IPS-15b (cell line): ENCODE results near the gene MYL7.

Source experiments
- H3K27me3 ChIP-seq: one replicate; pipeline ENCODE4 v1.6.1; 2013; ENCODE audit warnings: low read length; ENCODE audit not compliant: control insufficient read depth, insufficient read depth
- H3K36me3 ChIP-seq: one replicate; pipeline ENCODE4 v1.6.1; 2013; ENCODE audit warnings: low read length; ENCODE audit not compliant: control insufficient read depth, insufficient read depth
- H3K4me1 ChIP-seq: one replicate; pipeline ENCODE4 v1.6.1; 2013; ENCODE audit warnings: mild to moderate bottlenecking, low read length; ENCODE audit not compliant: control insufficient read depth, insufficient read depth
- H3K4me3 ChIP-seq: one replicate; pipeline ENCODE4 v1.5.1; 2013; ENCODE audit warnings: low read depth, low read length
- H3K9ac ChIP-seq: one replicate; pipeline ENCODE4 v1.6.1; 2013; ENCODE audit warnings: low read depth, mild to moderate bottlenecking, low read length
- H3K9me3 ChIP-seq: one replicate; pipeline ENCODE4 v1.6.1; 2013; ENCODE audit warnings: mild to moderate bottlenecking, low read length; ENCODE audit not compliant: control insufficient read depth, insufficient read depth

Gene MYL7

DNA sequence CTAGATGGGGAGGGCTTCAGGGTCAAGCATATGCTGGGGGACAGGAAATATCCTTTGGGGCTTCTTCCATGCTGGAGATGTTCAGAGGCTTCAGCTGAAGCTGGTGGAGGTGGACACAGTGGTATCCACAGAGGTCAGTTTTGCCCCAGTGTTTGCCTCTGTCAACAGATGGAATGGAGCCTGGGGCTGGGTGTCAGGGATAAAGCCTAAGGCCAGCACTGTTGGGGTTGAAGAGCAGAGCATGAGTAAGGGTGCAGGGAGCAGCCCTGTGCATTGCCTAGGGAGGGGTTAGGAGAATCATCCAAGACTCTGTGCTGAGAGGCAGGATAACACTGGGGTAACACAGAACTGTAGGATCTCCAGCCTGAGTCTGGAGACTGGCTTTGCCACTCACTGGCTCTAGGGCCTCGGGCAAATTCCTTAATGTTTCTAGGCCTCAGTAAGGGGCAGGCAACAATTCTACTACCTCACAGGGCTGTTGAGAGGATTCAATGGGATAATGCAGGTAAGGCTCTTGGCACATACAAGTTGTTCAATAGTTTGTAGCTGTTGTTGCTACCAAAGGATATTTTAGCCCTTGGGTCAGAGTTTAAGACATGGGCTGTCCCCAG lies 21.8 kb upstream of the MYL7 start:
- Histone ChIP-seq H3K27me3 (no peaks in the 10 kb centered on the region), H3K9ac (no peak overlapping the region), H3K4me1 (no peaks in the 10 kb centered on the region), H3K36me3 (no peaks in the 10 kb centered on the region), H3K4me3 (no peak overlapping the region), H3K9me3 (no peaks in the 10 kb centered on the region)

DNA sequence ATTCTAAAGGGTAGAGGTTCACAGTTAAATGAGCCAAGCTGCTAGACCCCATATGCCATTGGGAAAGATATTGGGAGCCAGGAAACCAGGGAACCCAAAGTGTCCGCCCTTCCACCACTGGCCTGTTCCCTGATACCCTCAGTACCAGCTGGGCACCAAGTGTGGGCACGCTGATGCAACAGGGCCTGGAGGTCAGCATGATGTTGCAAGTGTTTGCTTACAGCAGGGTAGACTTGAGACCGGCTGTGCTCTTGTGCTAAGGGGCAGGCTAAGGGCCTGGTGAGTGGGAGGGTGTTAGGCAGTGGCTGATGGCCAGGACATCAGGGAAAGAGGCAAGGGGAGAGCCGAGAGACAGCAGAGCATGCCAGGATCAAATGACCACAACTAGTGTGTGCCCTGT lies 21.0 kb upstream of the MYL7 start:
- no peaks in the 10 kb centered on the region for H3K36me3 ChIP-seq
- no peak overlapping the region for H3K4me3 ChIP-seq
- H3K9me3 ChIP-seq: no peaks in the 10 kb centered on the region
- no peak overlapping the region for H3K9ac ChIP-seq
- H3K27me3 ChIP-seq: no peaks in the 10 kb centered on the region
- H3K4me1 ChIP-seq: no peaks in the 10 kb centered on the region

DNA sequence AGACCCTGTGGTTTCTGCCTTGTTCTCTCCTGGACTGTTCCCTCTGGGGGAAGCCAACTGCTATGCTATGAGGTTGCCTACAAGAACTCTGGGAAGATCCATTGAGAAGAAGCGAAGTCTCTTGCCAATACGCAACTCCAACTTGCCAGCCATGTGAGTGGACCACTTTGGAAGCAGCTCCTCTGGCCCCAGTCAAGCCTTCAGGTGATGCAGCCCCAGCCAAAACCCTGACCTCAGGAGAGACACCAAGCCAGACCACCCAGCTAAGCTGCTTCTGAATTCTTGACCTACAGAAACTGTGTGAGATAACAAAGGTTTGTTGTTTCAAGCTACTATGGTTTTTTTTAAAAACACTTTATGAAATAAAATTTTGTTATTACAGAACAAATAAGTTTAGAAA lies 20.2 kb upstream of the MYL7 start:
- H3K9ac ChIP-seq: no peak overlapping the region
- no peak overlapping the region for H3K4me3 ChIP-seq
- H3K36me3 ChIP-seq: no peaks in the 10 kb centered on the region
- H3K4me1 ChIP-seq: no peaks in the 10 kb centered on the region
- no peaks in the 10 kb centered on the region for H3K9me3 ChIP-seq
- no peaks in the 10 kb centered on the region for H3K27me3 ChIP-seq

DNA sequence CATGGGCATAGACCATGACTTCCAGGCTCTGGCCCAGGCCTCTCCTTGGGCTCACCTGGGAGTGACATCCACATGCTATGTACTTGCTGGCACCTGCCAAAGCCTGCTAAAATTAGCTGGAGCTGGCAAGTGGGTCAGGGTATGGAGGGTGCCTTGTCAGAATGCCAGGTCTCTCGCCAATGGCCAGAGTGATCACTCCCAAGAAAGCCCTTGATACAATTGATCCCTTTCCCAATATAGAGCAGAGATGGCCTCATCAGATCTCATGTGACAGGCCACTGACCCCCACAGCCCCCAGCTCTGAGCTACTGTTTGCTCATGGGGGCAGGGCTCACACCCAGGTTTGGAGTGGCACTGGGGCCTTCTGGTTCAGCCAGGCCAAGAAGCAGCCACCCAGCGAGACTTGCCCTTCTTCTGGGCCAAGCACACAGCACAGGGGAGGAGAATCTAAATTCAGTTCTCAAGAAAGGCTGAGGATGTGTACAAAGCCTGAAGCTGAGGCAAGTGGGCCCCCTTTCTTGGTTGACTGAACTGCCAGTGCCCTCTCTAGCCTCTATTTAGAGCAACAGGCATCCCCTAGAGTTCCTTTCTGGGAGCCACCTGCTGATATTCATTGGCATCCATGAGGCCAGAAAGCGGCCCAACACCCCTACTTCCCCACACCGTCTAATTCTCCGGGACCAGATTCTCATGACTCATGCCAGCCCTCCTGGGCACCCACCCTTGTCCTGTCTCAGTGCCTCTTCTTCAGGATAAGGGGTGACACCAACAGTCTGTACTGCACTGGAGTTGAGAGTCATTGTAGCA lies 18.9 kb upstream of the MYL7 start:
- H3K4me3 ChIP-seq: no peak overlapping the region
- no peaks in the 10 kb centered on the region for H3K27me3 ChIP-seq
- no peaks in the 10 kb centered on the region for H3K4me1 ChIP-seq
- no peak overlapping the region for H3K9ac ChIP-seq
- H3K36me3 ChIP-seq: no peaks in the 10 kb centered on the region
- H3K9me3 ChIP-seq: no peaks in the 10 kb centered on the region

DNA sequence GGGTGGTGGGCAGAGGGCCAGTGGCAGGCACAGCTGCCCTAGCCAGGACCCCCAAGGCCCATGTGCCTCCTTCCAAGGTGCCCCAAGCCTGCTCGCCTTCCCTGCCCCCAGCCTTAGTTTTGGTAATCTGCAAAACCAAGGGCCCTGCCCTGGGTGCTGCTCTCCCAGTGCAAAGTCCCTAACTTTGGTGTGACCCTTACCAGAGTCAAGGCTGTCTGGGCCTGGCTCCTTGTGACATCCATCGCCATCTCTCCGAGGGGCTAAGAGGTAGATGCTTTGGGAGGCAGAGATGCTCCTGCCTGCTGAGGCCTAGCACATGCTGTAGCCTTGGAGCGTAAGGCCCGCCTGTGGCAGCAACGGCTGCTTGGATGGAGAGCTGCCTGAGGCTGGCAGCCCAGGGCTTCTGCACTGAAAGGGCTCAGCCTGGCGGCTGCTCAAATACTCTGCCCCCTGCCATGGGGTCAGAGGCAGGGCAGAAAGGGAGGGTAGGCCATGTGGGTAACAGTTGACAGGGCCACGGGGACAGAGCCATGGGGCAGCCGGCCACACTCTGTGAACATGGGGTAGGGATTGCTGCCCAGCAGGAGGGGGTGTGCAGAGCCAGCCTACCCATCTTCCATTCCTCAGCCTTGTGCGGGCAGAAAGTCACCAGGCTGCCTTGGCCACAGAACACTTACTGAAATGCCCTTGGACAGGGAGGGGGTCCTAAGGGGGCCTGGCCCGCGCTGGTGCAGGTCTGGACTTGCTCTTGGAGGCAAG lies 17.9 kb upstream of the MYL7 start:
- H3K9ac ChIP-seq: no peak overlapping the region
- H3K27me3 ChIP-seq: no peaks in the 10 kb centered on the region
- no peaks in the 10 kb centered on the region for H3K36me3 ChIP-seq
- H3K9me3 ChIP-seq: no peaks in the 10 kb centered on the region
- no peak overlapping the region for H3K4me3 ChIP-seq
- no peaks in the 10 kb centered on the region for H3K4me1 ChIP-seq

DNA sequence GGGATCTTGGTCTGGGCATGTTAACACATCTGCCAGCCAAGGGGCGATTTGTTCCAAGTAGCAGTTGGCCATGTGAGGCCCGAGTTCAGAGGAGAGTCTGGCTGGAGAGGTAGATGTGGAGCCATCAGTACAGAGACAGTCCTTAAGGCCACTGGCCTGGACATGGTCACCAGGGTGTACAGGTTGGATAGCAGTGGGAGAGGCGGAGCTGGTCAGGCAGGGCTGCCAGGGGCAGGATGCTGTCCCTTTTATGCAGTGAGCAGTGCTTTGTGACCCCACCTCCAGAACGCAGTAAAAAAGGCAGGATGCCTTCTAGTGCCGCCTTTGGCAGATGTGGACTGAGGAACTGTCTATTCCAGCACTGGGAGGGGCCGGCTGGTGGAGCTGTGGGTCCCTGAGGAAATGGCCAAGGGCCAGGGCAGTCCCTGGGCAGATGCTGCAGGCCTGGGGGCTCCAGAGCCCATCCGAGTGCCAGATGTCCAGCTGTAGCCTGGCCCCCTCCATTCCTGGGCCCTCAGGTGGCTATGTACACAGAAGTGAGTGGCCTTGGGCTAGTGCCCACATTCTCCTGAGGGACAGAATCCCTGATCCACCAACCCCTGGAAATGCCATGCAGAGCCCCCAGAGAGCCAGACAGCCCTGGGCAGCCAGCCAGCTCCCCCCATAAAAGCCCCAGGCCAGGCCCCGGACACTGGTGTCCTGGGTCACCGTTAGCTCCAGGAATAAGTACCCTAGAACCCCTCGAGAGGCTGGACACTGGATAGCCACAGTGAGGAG lies 17.2 kb upstream of the MYL7 start:
- Histone ChIP-seq H3K9ac (no peak overlapping the region), H3K4me1 (no peaks in the 10 kb centered on the region), H3K27me3 (no peaks in the 10 kb centered on the region), H3K36me3 (no peaks in the 10 kb centered on the region), H3K9me3 (no peaks in the 10 kb centered on the region), H3K4me3 (no peak overlapping the region)

DNA sequence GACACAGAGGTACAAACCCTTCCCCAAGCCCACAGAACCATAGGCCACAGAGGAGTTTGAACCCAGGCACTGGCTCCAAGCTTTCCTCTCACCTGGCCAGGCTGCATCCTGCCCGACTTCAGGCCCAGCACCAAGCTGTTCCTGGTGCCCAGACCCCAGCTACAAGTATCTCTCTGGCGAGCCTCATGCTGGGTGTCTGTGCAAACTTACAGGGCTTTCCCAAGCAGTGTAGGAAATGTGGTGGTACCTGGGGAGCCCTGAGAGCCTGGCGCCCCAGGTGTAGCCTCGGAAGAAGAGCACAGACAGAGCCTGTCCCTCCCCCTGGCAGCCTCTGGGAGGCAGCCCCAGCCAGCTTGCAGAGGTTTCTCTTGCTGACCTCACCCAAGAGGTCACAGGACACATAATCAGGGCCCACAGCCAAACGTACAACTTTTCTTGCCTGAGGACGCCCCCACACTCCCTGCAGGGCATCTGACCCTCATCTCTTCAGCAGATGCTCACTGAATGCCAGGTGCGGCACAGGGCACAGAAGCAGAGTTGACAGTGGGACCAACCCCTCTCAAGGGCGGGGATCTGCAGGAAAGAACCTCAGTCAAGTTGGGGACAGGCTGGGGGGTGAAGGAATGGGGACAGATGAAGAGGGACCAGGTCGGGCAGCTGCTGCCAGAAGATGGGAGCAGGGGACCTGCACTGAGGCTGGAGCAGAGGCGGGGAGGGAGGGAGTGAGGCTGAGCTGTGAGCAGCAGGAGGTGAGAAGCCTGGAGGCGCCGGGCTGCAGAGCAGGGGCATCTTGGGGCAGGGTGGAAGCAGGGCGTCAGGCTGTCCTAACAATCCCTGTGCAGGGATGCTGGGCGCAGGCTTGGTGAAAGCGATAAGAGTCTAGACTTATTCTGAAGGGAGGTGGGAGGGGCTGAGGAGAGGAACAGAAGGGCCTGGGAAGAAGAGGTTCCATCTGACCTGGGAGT lies 16.3 kb upstream of the MYL7 start:
- no peak overlapping the region for H3K4me3 ChIP-seq
- no peaks in the 10 kb centered on the region for H3K4me1 ChIP-seq
- no peak overlapping the region for H3K9ac ChIP-seq
- no peaks in the 10 kb centered on the region for H3K9me3 ChIP-seq
- no peaks in the 10 kb centered on the region for H3K36me3 ChIP-seq
- no peaks in the 10 kb centered on the region for H3K27me3 ChIP-seq

DNA sequence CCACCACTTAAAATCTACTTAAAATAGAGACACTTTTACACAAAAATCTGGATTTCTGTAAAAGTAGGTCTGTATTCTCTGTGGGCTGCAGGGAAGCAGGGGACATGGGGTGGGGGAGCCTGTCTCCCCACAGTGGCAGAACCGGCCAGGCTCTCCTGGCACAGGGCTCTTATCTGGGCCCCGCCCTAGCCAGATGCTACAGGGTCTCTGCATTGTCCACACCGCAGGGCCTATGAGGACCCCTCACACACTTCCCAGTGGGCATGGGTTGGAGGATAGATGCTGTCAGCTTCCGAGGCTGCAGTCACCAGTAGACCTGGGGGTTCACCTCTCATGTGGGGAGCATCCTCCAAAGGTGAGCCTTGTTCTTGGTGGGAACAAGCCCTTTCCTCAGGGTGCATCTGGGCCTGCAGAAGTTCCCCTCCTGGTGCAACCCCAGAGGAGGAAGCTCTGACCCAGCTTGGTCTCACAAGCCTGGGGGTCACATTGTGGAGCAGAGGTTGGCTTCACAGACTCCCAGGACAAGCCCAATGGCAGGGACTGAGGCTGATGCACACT lies 15.4 kb upstream of the MYL7 start:
- Histone ChIP-seq H3K4me3 (no peak overlapping the region), H3K27me3 (no peaks in the 10 kb centered on the region), H3K9me3 (no peaks in the 10 kb centered on the region), H3K36me3 (no peaks in the 10 kb centered on the region), H3K9ac (no peak overlapping the region), H3K4me1 (no peaks in the 10 kb centered on the region)

DNA sequence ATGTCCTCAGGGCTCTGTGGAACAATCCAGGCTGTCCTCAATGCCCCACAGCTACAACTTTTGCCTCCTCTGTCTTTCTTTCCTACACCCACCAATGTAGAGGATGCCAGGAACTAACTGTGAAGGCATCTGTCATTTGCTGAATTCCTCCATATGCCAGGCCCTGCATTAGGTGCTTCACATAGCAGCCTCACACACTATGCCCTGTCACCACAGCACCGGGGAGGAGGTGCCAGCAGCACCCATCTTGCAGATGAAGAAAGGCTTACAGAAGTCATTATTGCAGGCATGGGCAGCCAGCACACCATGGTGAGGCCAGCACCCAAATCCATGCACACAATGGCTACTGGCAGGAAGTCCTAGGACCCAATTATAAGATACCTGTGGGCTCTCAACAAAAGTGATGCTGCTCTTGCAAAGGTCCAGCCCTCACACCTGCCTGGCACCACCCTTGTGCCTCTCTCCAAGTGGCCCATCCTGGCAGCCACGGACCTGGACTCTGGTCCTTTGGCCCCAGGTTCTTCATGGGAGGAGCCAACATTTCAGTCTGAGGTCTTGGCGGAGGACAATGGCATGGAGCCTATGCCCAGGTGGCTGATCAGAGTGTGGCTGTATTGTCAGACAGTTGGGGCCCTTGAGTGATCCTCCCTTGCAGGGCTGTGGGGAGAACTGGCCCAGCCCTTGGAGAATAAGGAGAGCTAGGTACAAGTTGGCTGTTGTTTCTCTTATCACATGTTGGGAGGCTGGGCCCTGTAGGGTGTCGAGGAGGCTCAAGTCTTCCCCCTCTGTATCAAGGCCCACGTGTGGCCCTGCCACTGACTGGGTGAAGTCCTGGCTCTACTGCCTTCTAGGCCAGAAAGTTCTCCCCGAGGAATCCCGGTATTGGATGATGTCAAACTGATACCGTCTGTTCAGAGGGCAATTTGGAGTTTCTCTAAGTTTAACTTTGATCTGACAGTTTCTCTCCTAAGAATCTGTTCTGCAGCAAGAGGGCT lies 14.4 kb upstream of the MYL7 start:
- Histone ChIP-seq H3K4me3 (no peak overlapping the region), H3K4me1 (no peaks in the 10 kb centered on the region), H3K9me3 (no peaks in the 10 kb centered on the region), H3K9ac (no peak overlapping the region), H3K27me3 (no peaks in the 10 kb centered on the region), H3K36me3 (no peaks in the 10 kb centered on the region)

DNA sequence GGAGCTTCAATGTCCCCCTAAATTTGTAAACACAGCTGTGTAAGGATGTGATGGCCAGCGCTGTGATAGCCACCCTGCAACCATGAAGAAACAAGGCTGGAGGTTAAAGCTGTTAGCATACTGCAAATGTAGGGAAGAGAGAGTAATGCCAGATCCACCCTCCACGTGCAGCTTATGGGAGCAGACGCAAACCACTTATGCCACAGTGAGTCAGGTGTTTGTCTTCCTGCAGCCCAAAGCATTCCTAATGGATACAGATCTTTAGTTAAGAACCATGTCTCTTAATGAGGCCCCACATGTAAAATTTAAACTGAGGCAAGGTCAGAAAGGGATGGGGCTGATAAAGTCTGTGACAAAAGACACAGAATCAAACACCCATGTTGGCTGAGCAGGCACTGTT lies 13.6 kb upstream of the MYL7 start:
- H3K27me3 ChIP-seq: no peaks in the 10 kb centered on the region
- H3K9ac ChIP-seq: no peak overlapping the region
- H3K36me3 ChIP-seq: no peaks in the 10 kb centered on the region
- no peaks in the 10 kb centered on the region for H3K9me3 ChIP-seq
- H3K4me1 ChIP-seq: no peaks in the 10 kb centered on the region
- H3K4me3 ChIP-seq: no peak overlapping the region
